H1 (cell line): ENCODE measurements around the gene RNF20. TPM values are rescaled to one million over a fixed set of nuclear protein-coding genes. Genes with fewer than 3 reads are reported as not detected.

ENCODE experiments used
- CTCF ChIA-PET: fragments of 300-600 bp; sonication (Branson Sonifier 250); formaldehyde crosslinking; loops from one replicate; lab custom pipeline; 2021; ENCODE audit not compliant: partially characterized antibody; lab: Charles Lee
- POLR2A ChIA-PET: fragments of 300-600 bp; sonication (Branson Sonifier 250); formaldehyde crosslinking; loops from one replicate; lab custom pipeline; 2021; ENCODE audit warnings: inconsistent platforms; ENCODE audit not compliant: partially characterized antibody; lab: Charles Lee
- DNase-seq, 2 experiments: peaks; one replicate each; pipeline versions ENCODE4 v3.0.0 to v3.0.0-alpha.2; 2010 to 2022; ENCODE audit warnings: low spot score in 2 of 2, low read depth in 1 of 2, mixed read lengths in 1 of 2
- FAIRE-seq: peaks from 2 replicates; lab custom pipeline; 2011; peaks lifted over from hg19 to GRCh38; lab: Jason Lieb, UNC
- H2AFZ ChIP-seq: 2 replicates; pipeline ENCODE4 v1.8.1; 2012; ENCODE audit warnings: low read length, inconsistent platforms
- H2AK5ac ChIP-seq: 2 replicates; pipeline ENCODE4 v1.6.1; 2013; ENCODE audit warnings: low read depth, low read length
- H2BK120ac ChIP-seq: replicated peaks from 2 replicates; pipeline ENCODE3; 2013; ENCODE audit warnings: low read depth, low read length, inconsistent platforms
- H2BK12ac ChIP-seq: 2 replicates; pipeline ENCODE4 v1.6.1; 2013; ENCODE audit warnings: low read depth, low read length
- H2BK15ac ChIP-seq: 2 replicates; pipeline ENCODE4 v1.6.1; 2013; ENCODE audit warnings: low read length
- H2BK20ac ChIP-seq: 2 replicates; pipeline ENCODE4 v1.6.1; 2013; ENCODE audit warnings: low read length
- H2BK5ac ChIP-seq: 2 replicates; pipeline ENCODE4 v1.6.1; 2013; ENCODE audit warnings: low read depth, low read length
- H3K14ac ChIP-seq: 2 replicates; pipeline ENCODE4 v1.6.1; 2013; ENCODE audit warnings: inconsistent platforms; ENCODE audit not compliant: insufficient read length
- H3K18ac ChIP-seq: 2 replicates; pipeline ENCODE4 v1.6.1; 2013; ENCODE audit warnings: low read length; ENCODE audit errors: extremely low read depth
- H3K23ac ChIP-seq: 2 replicates; pipeline ENCODE4 v1.6.1; 2013; ENCODE audit warnings: inconsistent platforms; ENCODE audit not compliant: insufficient read length
- H3K23me2 ChIP-seq: 2 replicates; pipeline ENCODE4 v1.6.1; 2013; ENCODE audit warnings: low read depth, low read length
- H3K27ac ChIP-seq: 2 replicates; pipeline ENCODE4 v1.6.1; 2011; ENCODE audit warnings: low read depth, low read length, inconsistent platforms
- H3K27me3 ChIP-seq, 4 experiments: replicated peaks in 1 of 4; 1 replicate in 1 of 4; 2 replicates in 3 of 4; pipeline versions ENCODE4 v1.6.1 to v1.8.1; 2011 to 2013; ENCODE audit warnings: low read length in 3 of 4, mild to moderate bottlenecking in 3 of 4, inconsistent platforms in 2 of 4, mixed read lengths in 2 of 4, moderate library complexity in 1 of 4; ENCODE audit not compliant: control insufficient read depth in 3 of 4, insufficient read depth in 3 of 4; ENCODE audit errors: extremely low read depth in 1 of 4
- H3K36me3 ChIP-seq, 4 experiments: 2 replicates each; pipeline versions ENCODE4 v1.6.1 to v1.8.1; 2011 to 2013; ENCODE audit warnings: mild to moderate bottlenecking in 4 of 4, low read length in 3 of 4, moderate library complexity in 2 of 4, control low read depth in 1 of 4, inconsistent platforms in 1 of 4; ENCODE audit not compliant: insufficient read depth in 4 of 4, control insufficient read depth in 2 of 4
- H3K4ac ChIP-seq: replicated peaks from 2 replicates; pipeline ENCODE3; 2013; ENCODE audit warnings: low read length, low read depth, mixed read lengths, inconsistent platforms; ENCODE audit not compliant: insufficient read length
- H3K4me1 ChIP-seq, 4 experiments: replicated peaks in 1 of 4; 1 replicate in 1 of 4; 2 replicates in 3 of 4; pipeline versions ENCODE4 v1.6.1 to v1.8.1; 2011 to 2013; ENCODE audit warnings: low read length in 3 of 4, inconsistent platforms in 2 of 4, mixed read lengths in 1 of 4; ENCODE audit not compliant: insufficient read depth in 4 of 4, control insufficient read depth in 3 of 4
- H3K4me2 ChIP-seq, 2 experiments: 2 replicates each; pipeline versions ENCODE4 v1.6.1 to v1.8.1; 2011 to 2013; ENCODE audit warnings: low read depth in 2 of 2, low read length in 2 of 2, control low read depth in 1 of 2, inconsistent platforms in 1 of 2, mild to moderate bottlenecking in 1 of 2; ENCODE audit not compliant: insufficient read depth in 1 of 2
- H3K4me3 ChIP-seq, 4 experiments: fragments of 200-600, 300-600 bp in 1 of 4; sonication (generic), shearing (Covaris generic), sonication (Bioruptor Twin) in 1 of 4; 2 replicates each; pipeline versions ENCODE4 v1.5.1 to v1.8.1; 2011 to 2016; ENCODE audit warnings: low read length in 4 of 4, low read depth in 3 of 4, control low read depth in 2 of 4, inconsistent platforms in 2 of 4, mild to moderate bottlenecking in 2 of 4, mixed read lengths in 1 of 4, moderate library complexity in 1 of 4; ENCODE audit not compliant: insufficient read depth in 2 of 4; ENCODE audit errors: extremely low read depth in 1 of 4
- H3K56ac ChIP-seq: replicated peaks from 2 replicates; pipeline ENCODE3; 2013; ENCODE audit warnings: low read depth, mild to moderate bottlenecking, mixed read lengths, low read length, inconsistent platforms; ENCODE audit not compliant: insufficient read length
- H3K79me1 ChIP-seq: 2 replicates; pipeline ENCODE4 v1.6.1; 2013; ENCODE audit warnings: low read depth, low read length, control low read depth
- H3K79me2 ChIP-seq, 2 experiments: 2 replicates each; pipeline versions ENCODE4 v1.6.1 to v1.8.1; 2012 to 2013; ENCODE audit warnings: low read length in 2 of 2, mild to moderate bottlenecking in 2 of 2, inconsistent platforms in 1 of 2; ENCODE audit not compliant: insufficient read depth in 2 of 2, control insufficient read depth in 1 of 2
- H3K9ac ChIP-seq, 4 experiments: replicated peaks in 1 of 4; 1 replicate in 1 of 4; 2 replicates in 3 of 4; pipeline versions ENCODE4 v1.6.1 to v1.8.1; 2011 to 2013; ENCODE audit warnings: low read depth in 3 of 4, low read length in 3 of 4, control low read depth in 2 of 4, mild to moderate bottlenecking in 2 of 4, moderate library complexity in 2 of 4, inconsistent platforms in 1 of 4; ENCODE audit errors: extremely low read depth in 1 of 4
- H3K9me3 ChIP-seq, 2 experiments: 2 replicates each; pipeline versions ENCODE4 v1.6.1 to v1.8.1; 2012 to 2013; ENCODE audit warnings: mild to moderate bottlenecking in 2 of 2, moderate library complexity in 2 of 2, control low read depth in 1 of 2, inconsistent platforms in 1 of 2, low read depth in 1 of 2, low read length in 1 of 2, mixed read lengths in 1 of 2; ENCODE audit not compliant: insufficient read depth in 2 of 2
- H4K20me1 ChIP-seq, 2 experiments: replicated peaks in 1 of 2; 2 replicates each; pipeline versions ENCODE3 to v1.8.1; 2011 to 2013; ENCODE audit warnings: inconsistent platforms in 2 of 2, low read length in 2 of 2, mild to moderate bottlenecking in 1 of 2; ENCODE audit not compliant: insufficient read depth in 2 of 2, control insufficient read depth in 1 of 2
- H4K5ac ChIP-seq: 2 replicates; pipeline ENCODE4 v1.6.1; 2013; ENCODE audit warnings: low read length, low read depth, mixed read lengths, inconsistent platforms; ENCODE audit not compliant: insufficient read length
- H4K8ac ChIP-seq: 2 replicates; pipeline ENCODE4 v1.8.0; 2013; ENCODE audit warnings: mild to moderate bottlenecking, moderate library complexity, low read length, inconsistent platforms; ENCODE audit not compliant: insufficient read depth; ENCODE audit errors: extremely low read depth
- H4K91ac ChIP-seq: replicated peaks from 2 replicates; pipeline ENCODE3; 2013; ENCODE audit warnings: low read length, mixed read lengths, inconsistent platforms; ENCODE audit not compliant: insufficient read length
- CTCF ChIP-seq, 3 experiments: IDR thresholded peaks; 1 replicate in 2 of 3; 2 replicates in 1 of 3; pipeline versions ENCODE4 v1.5.1 to v1.6.1; 2011; ENCODE audit warnings: low read length in 3 of 3, mild to moderate bottlenecking in 3 of 3, inconsistent platforms in 2 of 3, low read depth in 1 of 3, moderate library complexity in 1 of 3; ENCODE audit not compliant: insufficient read depth in 1 of 3; ENCODE audit errors: control extremely low read depth in 1 of 3
- EP300 ChIP-seq, 2 experiments: IDR thresholded peaks; 1 replicate in 1 of 2; 2 replicates in 1 of 2; pipeline ENCODE4 v1.6.1; 2011 to 2012; ENCODE audit warnings: low read depth in 2 of 2, low read length in 2 of 2, mild to moderate bottlenecking in 2 of 2, borderline replicate concordance in 1 of 2, inconsistent platforms in 1 of 2, moderate library complexity in 1 of 2
- EZH2 ChIP-seq: fragments of 200-600 bp; sonication (generic); IDR thresholded peaks from 2 replicates; pipeline ENCODE4 v1.7.1; 2012; ENCODE audit warnings: low read depth, mild to moderate bottlenecking, moderate library complexity, low read length, inconsistent platforms; ENCODE audit not compliant: severe bottlenecking
- FOSL1 ChIP-seq: IDR thresholded peaks from 2 replicates; pipeline ENCODE4 v1.6.1; 2011; ENCODE audit warnings: mild to moderate bottlenecking, low read depth, low read length, moderate library complexity; ENCODE audit not compliant: insufficient read depth
- GTF2F1 ChIP-seq: IDR thresholded peaks from 2 replicates; pipeline ENCODE4 v1.6.1; 2012; ENCODE audit warnings: low read depth, low read length, improper control_type of control experiment, borderline replicate concordance
- KDM4A ChIP-seq: IDR thresholded peaks from one replicate; pipeline ENCODE4 v1.7.1; 2012; ENCODE audit warnings: low read depth, mild to moderate bottlenecking, moderate library complexity, low read length, inconsistent platforms; ENCODE audit not compliant: severe bottlenecking
- NRF1 ChIP-seq: IDR thresholded peaks from 2 replicates; pipeline ENCODE4 v1.6.1; 2011; ENCODE audit warnings: mild to moderate bottlenecking, low read depth, low read length, improper control_type of control experiment
- SRF ChIP-seq: IDR thresholded peaks from 2 replicates; pipeline ENCODE4 v1.6.1; 2011; ENCODE audit warnings: mild to moderate bottlenecking, low read depth, low read length, moderate library complexity
- USF2 ChIP-seq: IDR thresholded peaks from 2 replicates; pipeline ENCODE4 v1.6.1; 2011; ENCODE audit warnings: low read length, improper control_type of control experiment
- WGBS, 2 experiments: shearing (Covaris generic) in 1 of 2; methylation state at CpG; one replicate each; pipeline versions ENCODE4 v1.1.6 to v1.1.7; 2013 to 2015; ENCODE audit warnings: low lambda C conversion rate in 2 of 2, mixed read lengths in 2 of 2, inconsistent platforms in 1 of 2, low coverage in 1 of 2, missing lambda C conversion rate in 1 of 2; ENCODE audit not compliant: insufficient replicate concordance in 2 of 2, insufficient coverage in 1 of 2, insufficient read length in 1 of 2; ENCODE audit errors: extremely low coverage in 1 of 2, missing lambda C conversion rate in 1 of 2; 5-methylcytosine and 5-hydroxymethylcytosine counted together
- polyA plus RNA-seq, 7 experiments: library from polyadenylated mRNA; depleted of rRNA in 3 of 7; stranded (reverse) in 5 of 7; unstranded in 2 of 7; fragments of >200 nt in 5 of 7; fragments of 200-250 nt in 2 of 7; gene quantifications; 1 replicate in 5 of 7; 2 replicates in 1 of 7; 4 replicates in 1 of 7; pipeline versions ENCODE4 v1.2.1 to v1.2.3, GENCODE V29; 2011 to 2013; ENCODE audit warnings: missing spikeins in 2 of 7, mixed read lengths in 2 of 7
- total RNA-seq: library from RNA; stranded (reverse); fragmentation: NEBNext Ultra II Directional; extraction: Animal tissue kit (Norgen Biotek cat#: 25700); gene quantifications from 2 replicates; pipeline ENCODE4 v1.2.1, GENCODE V29; 2021

RNF20 gene
- total and polyA plus RNA-seq, 2 of the 8 experiments (the other 6 are each of a cell fraction or from before 2014, with no cell fraction given) = 9.4 to 65.2 TPM

- Histone ChIP-seq H3K4ac (no peak overlapping the region), H3K4me1 (peaks cover 0 to 3% (median 1%) of the 10 kb centered on the region in 4 experiments; a peak in 2 of 7 replicates), H3K79me2 (no peaks in the 10 kb centered on the region), H4K5ac (no peak overlapping the region), H3K4me3 (no peak overlapping the region), H3K27ac (no peak overlapping the region), H2AFZ (no peak overlapping the region), H4K91ac (no peak overlapping the region), H3K79me1 (no peaks in the 10 kb centered on the region), H3K18ac (no peak overlapping the region), H3K23me2 (no peaks in the 10 kb centered on the region), H3K9me3 (no peaks in the 10 kb centered on the region), H3K4me2 (no peak overlapping the region; a peak in 1 of 4 replicates), H3K9ac (no peak overlapping the region), H3K56ac (no peak overlapping the region), H2BK5ac (no peak overlapping the region), H4K8ac (no peak overlapping the region), H3K23ac (no peak overlapping the region), H2AK5ac (no peak overlapping the region), H3K27me3 (no peaks in the 10 kb centered on the region), H2BK120ac (no peak overlapping the region), H2BK15ac (no peak overlapping the region), H3K14ac (no peak overlapping the region), H2BK12ac (no peak overlapping the region), H3K36me3 (no peaks in the 10 kb centered on the region), H2BK20ac (no peak overlapping the region), H4K20me1 (no peaks in the 10 kb centered on the region)
- WGBS, 2 experiments = 86% methylated on average over 3 of the region's 3 CpGs; no CpG with 5 or more reads in 1 of the 2 experiments
- DNase-seq (no peak), FAIRE-seq (no peak)
- ChIA-PET CTCF (no interaction called here), POLR2A (no interaction called here)
- TF ChIP-seq KDM4A (no peak), NRF1 (no peak), USF2 (no peak), GTF2F1 (no peak), FOSL1 (no peak), CTCF (IDR thresholded peaks at IDR 0.05; ENCODE audit: control extremely low read depth in 1 of 3, insufficient read depth in 1 of 3, low read depth in 1 of 3, low read length in 3 of 3) (no peak), SRF (no peak), EP300 (IDR thresholded peaks at IDR 0.05; ENCODE audit: borderline replicate concordance in 1 of 2, low read depth in 2 of 2, low read length in 2 of 2) (no peak), EZH2 (no peak)
These were observed 44.7 kb downstream of the RNF20 start for GRCh38 chr9:101578378-101578777.
